Lower lobe of right lung (tissue), 2 donors: Measurements from ENCODE around the gene P3R3URF. TPM values are rescaled to one million over a fixed set of nuclear protein-coding genes. Genes with fewer than 3 reads are reported as not detected.
A peak's percentile ranks its signal among the peaks of the same experiment; 100 is the strongest.

ENCODE experiments used
- ATAC-seq, 2 donors: fragments of 200-7000 bp; cut with Tn5 transposase; one replicate each; pipeline ENCODE4 v1.9.1; 2020 to 2022; ENCODE audit warnings: mild to moderate bottlenecking in 2 of 2, moderate library complexity in 2 of 2
- DNase-seq: peaks from one replicate; pipeline ENCODE4 v3.0.0-alpha.2; 2020
- H3K27ac ChIP-seq: fragments of 200-600 bp; one replicate; pipeline ENCODE4 v1.8.0; 2022
- H3K27me3 ChIP-seq: fragments of 200-600 bp; one replicate; pipeline ENCODE4 v1.8.0; 2022; ENCODE audit warnings: low read depth
- H3K36me3 ChIP-seq: fragments of 200-600 bp; one replicate; pipeline ENCODE4 v1.8.0; 2022; ENCODE audit warnings: mild to moderate bottlenecking
- H3K4me1 ChIP-seq: fragments of 200-600 bp; one replicate; pipeline ENCODE4 v1.8.0; 2022
- H3K4me3 ChIP-seq: fragments of 200-600 bp; one replicate; pipeline ENCODE4 v1.8.0; 2022; ENCODE audit warnings: mild to moderate bottlenecking
- H3K9me3 ChIP-seq: fragments of 200-600 bp; one replicate; pipeline ENCODE4 v1.8.0; 2022
- intact Hi-C: fragments of 100-400 bp; cut with DNase I; formaldehyde crosslinking; loops from one replicate; pipeline ENCODE4 v1.11.0; 2022
- total RNA-seq: library from RNA; stranded (reverse); fragmentation: NEBNext Ultra II Directional; extraction: Animal tissue kit (Norgen Biotek cat#: 25700); gene quantifications from one replicate; pipeline ENCODE4 v1.2.1, GENCODE V29; 2021
- TF ChIP-seq, protein P1 (sequence below): fragments of 200-600 bp; IDR thresholded peaks from one replicate; pipeline ENCODE4 v1.8.0; 2022; ENCODE audit warnings: antibody characterized with exemption, mild to moderate bottlenecking
- donor health status: DM: no; HTN: yes; CAD: no; lungs with severe emphysema.

P3R3URF gene
- total RNA-seq, 1 donor from 2014 or later, result not detected

DNA sequence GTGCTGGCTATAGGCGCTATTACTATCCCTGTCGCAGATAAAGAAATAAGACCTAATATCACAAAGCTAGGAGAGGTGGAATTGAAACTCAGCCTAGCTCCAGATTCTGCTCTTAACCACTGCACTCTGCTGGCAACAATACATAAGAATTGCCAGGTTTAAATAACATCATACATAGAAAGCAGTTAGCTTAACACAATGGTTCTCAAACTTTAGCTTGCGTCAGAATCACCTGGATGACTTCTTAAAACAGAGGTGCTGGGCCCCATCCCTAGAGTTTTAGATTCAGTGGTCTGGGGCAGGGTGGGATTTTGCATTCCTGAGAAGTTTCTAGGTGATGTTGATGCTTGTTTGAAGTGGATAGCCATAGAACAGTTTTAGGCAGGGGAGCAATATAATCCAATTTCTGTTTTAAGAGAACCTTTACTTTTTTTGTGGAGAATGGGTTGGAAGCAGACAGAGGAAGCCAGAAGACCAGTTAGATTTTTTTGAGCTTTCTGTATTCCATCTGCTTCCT, 23.0 kb upstream of the P3R3URF start:
- intact Hi-C loops, result no loop called here
- H3K36me3 ChIP-seq, result peaks cover 24% of the 10 kb centered on the region
- H3K9me3 ChIP-seq, result no peaks in the 10 kb centered on the region
- TF ChIP-seq, protein P1, sequence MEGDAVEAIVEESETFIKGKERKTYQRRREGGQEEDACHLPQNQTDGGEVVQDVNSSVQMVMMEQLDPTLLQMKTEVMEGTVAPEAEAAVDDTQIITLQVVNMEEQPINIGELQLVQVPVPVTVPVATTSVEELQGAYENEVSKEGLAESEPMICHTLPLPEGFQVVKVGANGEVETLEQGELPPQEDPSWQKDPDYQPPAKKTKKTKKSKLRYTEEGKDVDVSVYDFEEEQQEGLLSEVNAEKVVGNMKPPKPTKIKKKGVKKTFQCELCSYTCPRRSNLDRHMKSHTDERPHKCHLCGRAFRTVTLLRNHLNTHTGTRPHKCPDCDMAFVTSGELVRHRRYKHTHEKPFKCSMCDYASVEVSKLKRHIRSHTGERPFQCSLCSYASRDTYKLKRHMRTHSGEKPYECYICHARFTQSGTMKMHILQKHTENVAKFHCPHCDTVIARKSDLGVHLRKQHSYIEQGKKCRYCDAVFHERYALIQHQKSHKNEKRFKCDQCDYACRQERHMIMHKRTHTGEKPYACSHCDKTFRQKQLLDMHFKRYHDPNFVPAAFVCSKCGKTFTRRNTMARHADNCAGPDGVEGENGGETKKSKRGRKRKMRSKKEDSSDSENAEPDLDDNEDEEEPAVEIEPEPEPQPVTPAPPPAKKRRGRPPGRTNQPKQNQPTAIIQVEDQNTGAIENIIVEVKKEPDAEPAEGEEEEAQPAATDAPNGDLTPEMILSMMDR, result no peak
- DNase-seq (no peak), ATAC-seq (no peak)
- H3K4me3 ChIP-seq, result peak overlapping the region; percentile 93
- no peak overlapping the region for H3K27ac ChIP-seq
- H3K4me1 ChIP-seq, result peaks cover 32% of the 10 kb centered on the region
- no peaks in the 10 kb centered on the region for H3K27me3 ChIP-seq

DNA sequence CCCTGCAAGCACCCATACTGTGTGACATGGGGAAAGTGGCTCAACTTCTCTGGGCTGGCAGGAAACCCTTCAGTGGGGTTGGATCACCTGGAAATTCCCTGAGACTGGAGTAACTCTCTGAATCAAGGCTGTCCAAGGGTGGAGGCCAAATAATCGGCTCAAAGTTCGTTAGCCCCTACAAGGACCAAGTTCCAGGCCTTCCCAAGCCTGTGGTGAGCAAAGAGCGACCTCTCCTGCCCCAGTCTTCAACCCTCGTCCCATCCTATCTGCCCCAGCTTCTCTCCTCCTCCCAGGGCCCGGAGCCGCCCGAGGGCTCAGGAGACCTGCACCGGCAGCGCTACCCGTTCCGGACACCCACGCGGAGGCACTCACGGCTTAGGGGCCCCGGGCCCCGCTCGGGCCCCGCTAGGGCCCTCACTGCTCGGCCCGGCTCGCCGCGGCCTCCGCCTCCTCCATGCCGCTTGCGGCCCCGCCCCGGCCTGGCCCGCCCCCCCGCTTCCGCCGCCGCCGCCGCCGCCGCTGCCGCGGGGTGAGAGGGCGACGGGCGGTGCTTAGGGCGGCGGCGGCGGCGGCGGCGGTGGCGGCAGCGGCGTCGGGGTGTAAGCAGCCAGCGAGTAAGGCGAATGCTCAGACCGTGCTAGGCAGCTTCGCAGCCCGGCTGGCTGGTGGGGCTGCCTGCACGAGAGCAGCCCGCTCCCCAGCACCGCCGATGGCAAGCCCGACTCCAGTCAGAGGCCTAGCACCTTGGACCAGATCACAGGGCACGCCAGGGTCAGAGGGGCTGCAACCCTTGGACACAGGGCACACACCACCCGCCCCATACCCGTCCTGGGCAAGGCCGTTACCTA, 21.9 kb upstream of the P3R3URF start, which contains the start of gene POMGNT1:
TSS of gene POMGNT1 (minus strand) at position 471 of the 848 bp plus-strand sequence. CDS start 613 bp downstream, outside the sequence.
- H3K27me3 ChIP-seq, result no peaks in the 10 kb centered on the region
- H3K4me3 ChIP-seq, result peak within 1 kb of the TSS; percentile 93
- H3K4me1 ChIP-seq, result peaks cover 24% of the 10 kb centered on the region
- H3K36me3 ChIP-seq, result peaks cover 35% of the 10 kb centered on the region
- ATAC-seq (peak; percentile 94 to 97), DNase-seq (peak; percentile 74)
- intact Hi-C loops, result no loop called here
- TF ChIP-seq, protein P1, result no peak
- no peaks in the 10 kb centered on the region for H3K9me3 ChIP-seq
- peak within 1 kb of the TSS; percentile 85 for H3K27ac ChIP-seq

DNA sequence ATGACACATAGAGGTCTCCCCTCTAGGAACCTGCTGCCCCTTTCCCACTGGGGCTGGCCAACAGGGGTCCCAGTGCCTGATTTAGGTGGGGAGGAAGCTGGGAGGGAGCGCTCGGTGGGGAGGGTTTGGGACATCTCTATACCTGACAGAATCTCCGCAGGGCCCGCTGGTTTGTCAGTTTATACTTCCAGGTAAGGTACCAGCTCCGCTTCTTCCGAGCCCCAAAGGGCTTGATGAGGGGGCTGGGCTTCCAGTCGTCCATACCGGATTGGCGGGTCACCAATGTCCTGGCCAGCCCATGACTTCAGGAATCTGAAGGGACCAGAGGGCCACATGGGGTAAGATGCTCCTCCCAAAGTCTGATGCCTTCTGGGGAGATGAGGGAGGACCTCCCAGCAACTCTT, 21.3 kb upstream of the P3R3URF start:
- Histone ChIP-seq H3K9me3 (no peaks in the 10 kb centered on the region), H3K27me3 (no peaks in the 10 kb centered on the region), H3K4me1 (peaks cover 21% of the 10 kb centered on the region), H3K27ac (peak overlapping the region; percentile 82), H3K36me3 (peaks cover 41% of the 10 kb centered on the region), H3K4me3 (peak overlapping the region; percentile 93)
- no peak for DNase-seq
- TF ChIP-seq, protein P1, result no peak
- ATAC-seq, result peak in 1 of 2 donors; percentile 19
- intact Hi-C loops, result no loop called here

DNA sequence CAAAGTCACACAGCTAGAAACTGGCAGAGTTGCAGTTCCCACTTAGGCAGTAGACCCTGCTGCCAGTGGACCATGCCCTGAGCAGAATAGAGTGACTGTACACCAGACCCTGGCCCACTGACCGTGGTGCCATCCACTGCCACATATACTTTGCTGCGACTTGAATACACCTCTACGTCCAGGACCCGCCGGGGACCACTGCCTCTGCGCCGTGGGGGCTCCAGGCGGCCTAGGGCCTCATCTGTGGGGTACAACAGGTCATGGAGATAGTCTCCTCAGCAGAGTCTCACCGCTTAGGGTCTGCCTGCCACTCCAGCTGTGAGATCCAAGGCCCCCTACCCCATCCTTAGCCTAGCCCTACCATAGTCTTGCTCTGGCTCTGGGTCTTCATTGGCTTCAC, 20.3 kb upstream of the P3R3URF start:
- H3K27me3 ChIP-seq, result no peaks in the 10 kb centered on the region
- TF ChIP-seq, protein P1, result no peak
- intact Hi-C loops, result no loop called here
- H3K4me3 ChIP-seq, result no peak overlapping the region
- peaks cover 50% of the 10 kb centered on the region for H3K36me3 ChIP-seq
- no peak for DNase-seq
- peaks cover 21% of the 10 kb centered on the region for H3K4me1 ChIP-seq
- no peak for ATAC-seq
- no peaks in the 10 kb centered on the region for H3K9me3 ChIP-seq
- H3K27ac ChIP-seq, result no peak overlapping the region

DNA sequence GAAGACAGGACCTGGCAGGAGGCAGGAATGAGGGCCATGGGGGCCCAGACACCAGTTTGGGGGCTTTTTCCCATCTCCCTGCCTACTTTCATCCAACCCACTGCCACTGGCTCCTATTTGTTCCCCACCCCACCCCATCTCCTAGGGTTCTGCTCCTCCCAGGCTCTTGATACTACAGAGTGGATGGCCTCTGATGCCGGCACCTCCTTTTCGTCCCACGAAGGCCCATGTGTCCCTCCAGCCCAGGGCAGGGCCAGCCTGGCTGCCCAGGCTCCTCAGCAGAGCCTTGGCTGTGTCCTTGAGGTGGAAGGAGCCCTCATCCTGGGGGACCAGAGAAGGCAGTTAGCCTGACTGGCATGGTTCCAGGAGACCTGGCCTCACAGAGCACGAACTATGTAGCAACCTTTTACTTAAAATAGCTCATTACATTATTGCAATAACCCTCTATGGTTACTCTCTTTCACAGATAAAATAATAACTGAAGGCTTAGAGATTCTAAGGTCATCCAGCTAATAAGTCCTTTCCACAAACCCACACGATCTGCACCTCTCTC, 18.4 kb upstream of the P3R3URF start:
- Histone ChIP-seq H3K4me3 (no peak overlapping the region), H3K4me1 (peaks cover 21% of the 10 kb centered on the region), H3K36me3 (peaks cover 66% of the 10 kb centered on the region), H3K27me3 (no peaks in the 10 kb centered on the region), H3K27ac (no peak overlapping the region), H3K9me3 (no peaks in the 10 kb centered on the region)
- no peak for ATAC-seq
- no peak for DNase-seq
- TF ChIP-seq, protein P1, result no peak
- intact Hi-C loops, result no loop called here
